ENCODE results near the gene DIDO1. TPM values are rescaled to one million over a fixed set of nuclear protein-coding genes. Genes with fewer than 3 reads are reported as not detected.

The DIDO1 gene
- total and polyA plus RNA-seq, 2 of the 13 experiments (the other 11 are each of a cell fraction or from before 2014, with no cell fraction given): 75.0 to 75.1 TPM

DNA sequence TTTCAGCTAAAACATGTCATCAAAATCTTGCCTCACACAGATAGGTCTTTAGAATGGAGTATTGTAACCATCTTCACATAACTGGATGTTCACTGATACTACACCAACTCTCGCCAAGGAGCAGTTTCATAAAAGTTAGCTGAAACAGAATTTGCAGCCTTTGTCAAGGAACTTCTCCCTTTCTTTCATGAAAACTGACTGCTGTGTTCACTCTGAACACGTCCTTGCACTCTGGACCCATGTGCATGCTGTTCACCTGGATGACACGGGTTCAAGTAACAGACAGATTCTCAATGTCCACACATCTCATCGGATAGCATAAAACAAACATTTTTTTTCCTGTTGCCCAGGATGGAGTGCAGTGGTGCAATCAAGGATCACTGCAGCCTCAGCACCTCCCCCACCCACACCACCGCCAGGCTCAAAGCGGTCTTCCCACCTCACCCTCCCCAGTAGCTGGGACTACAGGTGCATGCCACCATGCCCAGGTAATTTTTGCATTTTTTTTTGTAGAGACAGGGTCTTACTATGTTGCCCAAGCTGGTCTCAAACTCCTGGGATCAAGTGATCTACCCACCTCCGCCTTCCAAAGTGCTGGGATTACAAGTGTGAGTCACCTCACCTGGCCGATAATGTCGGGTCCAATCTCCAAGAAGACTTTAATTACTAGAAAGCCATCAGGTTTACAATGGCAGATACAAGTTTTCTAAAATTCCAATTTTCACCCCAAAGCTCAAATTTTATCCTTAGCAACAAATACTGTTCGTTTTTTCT is 9.4 kb downstream of the DIDO1 start (continued):
- TF ChIP-seq TCF7 (IDR thresholded peaks at IDR 0.05; ENCODE audit: low read depth) (peak; percentile 51; the same call in 1 of the 2 replicates), SIX4 (CRISPR knock-in tag; IDR thresholded peaks at IDR 0.05) (peak; percentile 95), NCOA5 (CRISPR knock-in tag; IDR thresholded peaks at IDR 0.05) (no peak), ZBTB7A (CRISPR knock-in tag; IDR thresholded peaks at IDR 0.05) (peak; percentile 92), ADNP (CRISPR knock-in tag; IDR thresholded peaks at IDR 0.05) (peak; percentile 84; the same call in 1 of the 2 replicates), ZNF614 (CRISPR knock-in tag; IDR thresholded peaks at IDR 0.05; ENCODE audit: borderline replicate concordance) (peak; percentile 97), ZNF24 (IDR thresholded peaks at IDR 0.05) (0 out of 2 replicates have a peak, but pooled peaks have one; percentile 39), NBN (conservative IDR thresholded peaks at IDR 0.05) (no peak), EHMT2 (IDR thresholded peaks at IDR 0.05; ENCODE audit: borderline replicate concordance, low read depth, low read length) (no peak), ZSCAN29 (CRISPR knock-in tag; conservative IDR thresholded peaks at IDR 0.05) (peak; percentile 90), ZNF510 (CRISPR knock-in tag; IDR thresholded peaks at IDR 0.05; ENCODE audit: low read depth) (no peak; the same call in none of the 2 replicates), NFYB (CRISPR knock-in tag; IDR thresholded peaks at IDR 0.05) (no peak), SNAPC2 (CRISPR knock-in tag; IDR thresholded peaks at IDR 0.05) (peak; percentile 94), PRPF4 (IDR thresholded peaks at IDR 0.05; ENCODE audit: low read depth, low read length, poor library complexity, severe bottlenecking) (peak; percentile 91), EP300 (IDR thresholded peaks at IDR 0.05; ENCODE audit: low read depth in 2 of 2, low read length in 2 of 2) (peak; percentile 52 to 96), EP300 (CRISPR knock-in tag; IDR thresholded peaks at IDR 0.05; ENCODE audit: borderline replicate concordance) (peak; percentile 95), HCFC1 (IDR thresholded peaks at IDR 0.05; ENCODE audit: low read depth, low read length) (no peak), PRMT3 (CRISPR knock-in tag; IDR thresholded peaks at IDR 0.05; ENCODE audit: borderline replicate concordance, low read depth) (no peak), NRL (CRISPR knock-in tag; IDR thresholded peaks at IDR 0.05; ENCODE audit: borderline replicate concordance) (no peak; the same call in 1 of the 2 replicates), ZNF431 (CRISPR knock-in tag; IDR thresholded peaks at IDR 0.05; ENCODE audit: borderline replicate concordance, low read depth) (peak; percentile 73; the same call in 1 of the 2 replicates)
- TF ChIP-seq, protein P1, sequence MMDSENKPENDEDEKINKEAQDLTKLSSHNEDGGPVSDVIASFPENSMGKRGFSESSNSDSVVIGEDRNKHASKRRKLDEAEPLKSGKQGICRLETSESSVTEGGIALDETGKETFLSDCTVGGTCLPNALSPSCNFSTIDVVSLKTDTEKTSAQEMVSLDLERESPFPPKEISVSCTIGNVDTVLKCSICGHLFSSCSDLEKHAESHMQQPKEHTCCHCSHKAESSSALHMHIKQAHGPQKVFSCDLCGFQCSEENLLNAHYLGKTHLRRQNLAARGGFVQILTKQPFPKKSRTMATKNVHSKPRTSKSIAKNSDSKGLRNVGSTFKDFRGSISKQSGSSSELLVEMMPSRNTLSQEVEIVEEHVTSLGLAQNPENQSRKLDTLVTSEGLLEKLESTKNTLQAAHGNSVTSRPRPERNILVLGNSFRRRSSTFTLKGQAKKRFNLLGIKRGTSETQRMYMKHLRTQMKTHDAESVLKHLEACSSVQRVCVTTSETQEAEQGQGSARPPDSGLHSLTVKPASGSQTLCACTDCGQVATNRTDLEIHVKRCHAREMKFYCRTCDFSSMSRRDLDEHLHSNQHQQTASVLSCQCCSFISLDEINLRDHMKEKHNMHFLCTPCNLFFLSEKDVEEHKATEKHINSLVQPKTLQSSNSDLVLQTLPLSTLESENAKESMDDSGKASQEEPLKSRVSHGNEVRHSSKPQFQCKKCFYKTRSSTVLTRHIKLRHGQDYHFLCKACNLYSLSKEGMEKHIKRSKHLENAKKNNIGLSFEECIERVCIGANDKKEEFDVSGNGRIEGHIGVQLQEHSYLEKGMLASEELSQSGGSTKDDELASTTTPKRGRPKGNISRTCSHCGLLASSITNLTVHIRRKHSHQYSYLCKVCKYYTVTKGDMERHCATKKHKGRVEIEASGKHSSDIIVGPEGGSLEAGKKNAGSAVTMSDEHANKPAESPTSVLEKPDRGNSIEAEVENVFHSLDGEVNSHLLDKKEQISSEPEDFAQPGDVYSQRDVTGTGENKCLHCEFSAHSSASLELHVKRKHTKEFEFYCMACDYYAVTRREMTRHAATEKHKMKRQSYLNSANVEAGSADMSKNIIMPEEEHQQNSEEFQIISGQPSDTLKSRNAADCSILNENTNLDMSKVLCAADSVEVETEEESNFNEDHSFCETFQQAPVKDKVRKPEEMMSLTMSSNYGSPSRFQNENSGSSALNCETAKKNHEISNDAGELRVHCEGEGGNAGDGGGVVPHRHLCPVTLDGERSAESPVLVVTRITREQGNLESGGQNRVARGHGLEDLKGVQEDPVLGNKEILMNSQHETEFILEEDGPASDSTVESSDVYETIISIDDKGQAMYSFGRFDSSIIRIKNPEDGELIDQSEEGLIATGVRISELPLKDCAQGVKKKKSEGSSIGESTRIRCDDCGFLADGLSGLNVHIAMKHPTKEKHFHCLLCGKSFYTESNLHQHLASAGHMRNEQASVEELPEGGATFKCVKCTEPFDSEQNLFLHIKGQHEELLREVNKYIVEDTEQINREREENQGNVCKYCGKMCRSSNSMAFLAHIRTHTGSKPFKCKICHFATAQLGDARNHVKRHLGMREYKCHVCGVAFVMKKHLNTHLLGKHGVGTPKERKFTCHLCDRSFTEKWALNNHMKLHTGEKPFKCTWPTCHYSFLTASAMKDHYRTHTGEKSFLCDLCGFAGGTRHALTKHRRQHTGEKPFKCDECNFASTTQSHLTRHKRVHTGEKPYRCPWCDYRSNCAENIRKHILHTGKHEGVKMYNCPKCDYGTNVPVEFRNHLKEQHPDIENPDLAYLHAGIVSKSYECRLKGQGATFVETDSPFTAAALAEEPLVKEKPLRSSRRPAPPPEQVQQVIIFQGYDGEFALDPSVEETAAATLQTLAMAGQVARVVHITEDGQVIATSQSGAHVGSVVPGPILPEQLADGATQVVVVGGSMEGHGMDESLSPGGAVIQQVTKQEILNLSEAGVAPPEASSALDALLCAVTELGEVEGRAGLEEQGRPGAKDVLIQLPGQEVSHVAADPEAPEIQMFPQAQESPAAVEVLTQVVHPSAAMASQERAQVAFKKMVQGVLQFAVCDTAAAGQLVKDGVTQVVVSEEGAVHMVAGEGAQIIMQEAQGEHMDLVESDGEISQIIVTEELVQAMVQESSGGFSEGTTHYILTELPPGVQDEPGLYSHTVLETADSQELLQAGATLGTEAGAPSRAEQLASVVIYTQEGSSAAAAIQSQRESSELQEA (CRISPR knock-in tag; IDR thresholded peaks at IDR 0.05; ENCODE audit: not compliant biosample characterization): peak; percentile 66
- TF ChIP-seq, protein P2, sequence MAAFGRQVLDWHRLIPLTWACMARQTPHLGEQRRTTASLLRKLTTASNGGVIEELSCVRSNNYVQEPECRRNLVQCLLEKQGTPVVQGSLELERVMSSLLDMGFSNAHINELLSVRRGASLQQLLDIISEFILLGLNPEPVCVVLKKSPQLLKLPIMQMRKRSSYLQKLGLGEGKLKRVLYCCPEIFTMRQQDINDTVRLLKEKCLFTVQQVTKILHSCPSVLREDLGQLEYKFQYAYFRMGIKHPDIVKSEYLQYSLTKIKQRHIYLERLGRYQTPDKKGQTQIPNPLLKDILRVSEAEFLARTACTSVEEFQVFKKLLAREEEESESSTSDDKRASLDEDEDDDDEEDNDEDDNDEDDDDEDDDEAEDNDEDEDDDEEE (CRISPR knock-in tag; IDR thresholded peaks at IDR 0.05): peak; percentile 72; the same call in 1 of the 2 replicates

All from HepG2 (cell line).